OCI-LY7 (cell line): ENCODE measurements around the gene STAMBPL1. TPM values are rescaled to one million over a fixed set of nuclear protein-coding genes. Genes with fewer than 3 reads are reported as not detected.

Experiments used
- BruUV-seq: library from RNA; stranded (reverse); fragments of 400-500 nt; replicated peaks from 2 replicates; lab custom pipeline; 2021; lab: Mats Ljungman, UMichigan
- CTCF ChIA-PET: fragments of 300-600 bp; sonication (Branson Sonifier 250); formaldehyde crosslinking; loops from one replicate; lab custom pipeline; 2022; ENCODE audit warnings: antibody characterized with exemption; ENCODE audit not compliant: unreplicated experiment; lab: Charles Lee
- POLR2A ChIA-PET: fragments of 300-600 bp; sonication (Branson Sonifier 250); formaldehyde crosslinking; loops from one replicate; lab custom pipeline; 2022; ENCODE audit warnings: antibody characterized with exemption; lab: Charles Lee
- DNase-seq: peaks from one replicate; pipeline ENCODE4 v3.0.0-alpha.2; 2015; ENCODE audit warnings: low spot score
- H2AFZ ChIP-seq: fragments of 200-600 bp; sonication (generic), shearing (Covaris generic); 2 replicates; pipeline ENCODE4 v1.6.1; 2014; ENCODE audit warnings: mild to moderate bottlenecking, antibody characterized with exemption, low read length, moderate library complexity
- H3K27ac ChIP-seq: fragments of 200-600 bp; sonication (generic); 2 replicates; pipeline ENCODE4 v1.5.1; 2014; ENCODE audit warnings: mixed run types, low read depth, mild to moderate bottlenecking, moderate library complexity, low read length, inconsistent platforms; ENCODE audit not compliant: poor library complexity, severe bottlenecking
- H3K36me3 ChIP-seq: fragments of 200-600 bp; sonication (generic); 2 replicates; pipeline ENCODE4 v1.6.1; 2014; ENCODE audit warnings: mild to moderate bottlenecking, antibody characterized with exemption, low read length, moderate library complexity, mixed read lengths; ENCODE audit not compliant: insufficient read depth
- H3K4me1 ChIP-seq: fragments of 200-600 bp; sonication (generic); 2 replicates; pipeline ENCODE4 v1.5.1; 2014; ENCODE audit warnings: mild to moderate bottlenecking, low read length; ENCODE audit not compliant: insufficient read depth, poor library complexity, severe bottlenecking
- H3K4me2 ChIP-seq: fragments of 200-600 bp; sonication (generic); 2 replicates; pipeline ENCODE4 v1.6.1; 2014; ENCODE audit warnings: mild to moderate bottlenecking, low read length
- H3K4me3 ChIP-seq: fragments of 200-600 bp; sonication (generic); 2 replicates; pipeline ENCODE4 v1.5.1; 2014; ENCODE audit warnings: mild to moderate bottlenecking, low read depth, low read length; ENCODE audit not compliant: poor library complexity, severe bottlenecking
- H3K79me2 ChIP-seq: fragments of 200-600 bp; sonication (generic); 2 replicates; pipeline ENCODE4 v1.6.1; 2016; ENCODE audit warnings: low read depth, mild to moderate bottlenecking, low read length, moderate library complexity, mixed read lengths; ENCODE audit not compliant: insufficient read depth
- H3K9me2 ChIP-seq: fragments of 200-600 bp; sonication (generic); 2 replicates; pipeline ENCODE4 v1.6.1; 2016; ENCODE audit warnings: mild to moderate bottlenecking, low read length, mixed read lengths; ENCODE audit not compliant: insufficient read depth
- H3K9me3 ChIP-seq: fragments of 200-600 bp; sonication (generic); 2 replicates; pipeline ENCODE4 v1.6.1; 2014; ENCODE audit warnings: mild to moderate bottlenecking, mixed run types, low read length, mixed read lengths
- H4K20me1 ChIP-seq: fragments of 200-600 bp; sonication (generic); 2 replicates; pipeline ENCODE4 v1.6.1; 2014; ENCODE audit warnings: mild to moderate bottlenecking, antibody characterized with exemption, low read length, moderate library complexity, mixed read lengths; ENCODE audit not compliant: insufficient read depth
- EZH2phosphoT487 ChIP-seq: fragments of 200-600 bp; sonication (generic); IDR thresholded peaks from 2 replicates; pipeline ENCODE4 v1.6.1; 2018; ENCODE audit warnings: low read depth, borderline replicate concordance, mild to moderate bottlenecking, mixed run types, antibody characterized with exemption, low read length, moderate library complexity, mixed read lengths
- intact Hi-C: fragments of 100-400 bp; cut with micrococcal nuclease; formaldehyde crosslinking; loops from one replicate; pipeline ENCODE4 v1.10.0; 2022; ENCODE audit not compliant: unreplicated experiment
- total RNA-seq, 2 experiments: library from RNA; depleted of rRNA in 1 of 2; stranded (reverse); fragments of >200 nt in 1 of 2; shearing (Covaris generic) in 1 of 2; gene quantifications; 2 replicates each; pipeline ENCODE4 v1.2.3, GENCODE V29; 2014 to 2022
- TF ChIP-seq, protein P1 (sequence below): fragments of 200-600 bp; sonication (generic); conservative IDR thresholded peaks from 2 replicates; pipeline ENCODE4 v1.5.1; 2014; ENCODE audit warnings: mild to moderate bottlenecking, antibody characterized with exemption, low read length, moderate library complexity, mixed read lengths

STAMBPL1 gene
- total RNA-seq, 2 experiments from 2014 or later: 44.4 to 47.2 TPM

DNA sequence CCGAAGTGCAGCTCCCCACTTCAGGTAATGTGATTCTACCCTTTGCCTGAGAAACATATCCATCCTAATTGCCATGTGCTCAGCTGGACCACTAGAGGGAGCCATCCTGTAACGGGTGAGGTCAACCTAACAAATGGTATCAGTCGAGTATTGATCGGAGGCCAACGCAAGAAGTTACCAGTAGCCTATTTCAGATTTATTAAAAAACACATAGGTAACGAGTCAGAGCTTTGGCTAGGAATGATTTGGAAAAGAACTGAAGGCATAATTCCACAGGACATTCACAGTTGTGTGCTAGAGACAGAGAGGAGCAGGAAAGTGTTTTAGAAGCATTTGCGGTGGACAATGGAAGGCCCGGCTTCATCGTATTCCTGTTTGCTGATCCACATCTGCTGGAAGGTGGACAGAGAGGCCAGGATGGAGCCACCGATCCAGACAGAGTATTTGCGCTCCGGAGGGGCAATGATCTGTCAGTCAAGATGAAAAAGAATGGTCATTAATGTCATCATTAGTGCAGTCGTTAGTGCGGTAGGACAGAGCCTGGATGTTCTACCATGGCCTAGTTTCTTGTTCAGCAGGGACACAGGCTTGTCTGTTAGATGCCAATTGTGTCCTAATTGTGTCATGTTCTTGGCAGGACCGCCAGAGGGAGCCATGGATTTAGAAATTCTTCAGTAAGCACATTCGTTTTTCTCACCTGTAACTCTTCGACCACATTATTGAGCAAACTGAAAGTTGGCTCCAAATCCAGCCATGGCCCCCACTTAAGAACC lies 55.0 kb downstream of the STAMBPL1 start:
- H3K79me2 ChIP-seq: no peaks in the 10 kb centered on the region
- H3K4me3 ChIP-seq: no peak overlapping the region
- ChIA-PET CTCF (interaction anchor here (1.0 to 5.1 kb wide), 5 partner anchors 28 to 281 kb away, joined by 3 to 68 read pairs (median 3); partner anchors contain the start of gene FAS), POLR2A (interaction anchor here (0.5 to 6.4 kb wide), 5 partner anchors 55 to 314 kb away, joined by 3 to 53 read pairs (median 4); no protein-coding TSS in a partner anchor)
- no peaks in the 10 kb centered on the region for H3K9me3 ChIP-seq
- H3K9me2 ChIP-seq: no peaks in the 10 kb centered on the region
- peaks cover 32% of the 10 kb centered on the region for H3K4me1 ChIP-seq
- no peak for TF ChIP-seq EZH2phosphoT487
- TF ChIP-seq, protein P1, sequence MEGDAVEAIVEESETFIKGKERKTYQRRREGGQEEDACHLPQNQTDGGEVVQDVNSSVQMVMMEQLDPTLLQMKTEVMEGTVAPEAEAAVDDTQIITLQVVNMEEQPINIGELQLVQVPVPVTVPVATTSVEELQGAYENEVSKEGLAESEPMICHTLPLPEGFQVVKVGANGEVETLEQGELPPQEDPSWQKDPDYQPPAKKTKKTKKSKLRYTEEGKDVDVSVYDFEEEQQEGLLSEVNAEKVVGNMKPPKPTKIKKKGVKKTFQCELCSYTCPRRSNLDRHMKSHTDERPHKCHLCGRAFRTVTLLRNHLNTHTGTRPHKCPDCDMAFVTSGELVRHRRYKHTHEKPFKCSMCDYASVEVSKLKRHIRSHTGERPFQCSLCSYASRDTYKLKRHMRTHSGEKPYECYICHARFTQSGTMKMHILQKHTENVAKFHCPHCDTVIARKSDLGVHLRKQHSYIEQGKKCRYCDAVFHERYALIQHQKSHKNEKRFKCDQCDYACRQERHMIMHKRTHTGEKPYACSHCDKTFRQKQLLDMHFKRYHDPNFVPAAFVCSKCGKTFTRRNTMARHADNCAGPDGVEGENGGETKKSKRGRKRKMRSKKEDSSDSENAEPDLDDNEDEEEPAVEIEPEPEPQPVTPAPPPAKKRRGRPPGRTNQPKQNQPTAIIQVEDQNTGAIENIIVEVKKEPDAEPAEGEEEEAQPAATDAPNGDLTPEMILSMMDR: peak; percentile 93
- no peak overlapping the region for H3K27ac ChIP-seq
- peaks cover 13% of the 10 kb centered on the region; the same call in 1 of the 2 replicates for H3K36me3 ChIP-seq
- no peak overlapping the region for H2AFZ ChIP-seq
- intact Hi-C loops: loop anchor here (1.0 to 5.0 kb wide), 5 partner anchors 56 to 282 kb away; partner anchors contain the start of gene FAS
- no peak overlapping the region for H3K4me2 ChIP-seq
- no TSS peak for BruUV-seq
- H4K20me1 ChIP-seq: no peaks in the 10 kb centered on the region
- DNase-seq: peak; percentile 83

- ChIA-PET CTCF (interaction anchor here (0.7 to 2.1 kb wide), 4 partner anchors 19 to 279 kb away, joined by 3 to 7 read pairs (median 4); no protein-coding TSS in a partner anchor), POLR2A (interaction anchor here (0.5 to 1.3 kb wide), 7 partner anchors 17 to 1024 kb away, joined by 3 to 4 read pairs (median 3); partner anchors contain the start of gene FAS)
- Histone ChIP-seq H3K27ac (no peak overlapping the region), H3K9me3 (no peaks in the 10 kb centered on the region), H3K36me3 (peaks cover 13% of the 10 kb centered on the region; the same call in 1 of the 2 replicates), H3K79me2 (no peaks in the 10 kb centered on the region), H3K9me2 (no peaks in the 10 kb centered on the region), H3K4me2 (0 out of 2 replicates have a peak overlapping the region, but pooled peaks have one; percentile 7), H2AFZ (no peak overlapping the region), H3K4me3 (no peak overlapping the region), H4K20me1 (no peaks in the 10 kb centered on the region), H3K4me1 (peaks cover 31% of the 10 kb centered on the region)
- intact Hi-C loops: loop anchor here (5.0 kb wide), 1 partner anchor 176 kb away; no protein-coding TSS in a partner anchor
- BruUV-seq: no TSS peak
- TF ChIP-seq EZH2phosphoT487: no peak
- TF ChIP-seq, protein P1: no peak
- DNase-seq: no peak
These were observed 56.6 kb downstream of the STAMBPL1 start for GRCh38 chr10:88936656-88937055.
